Tibial nerve (tissue), 4 donors: ENCODE results near the gene GATAD2A.
"Not testable (repeated sequence)": the region's sequence is repeated elsewhere in the genome, so short reads cannot be mapped to it uniquely, and the experiment has no call there.

Source experiments
- CTCF ChIP-seq, 5 experiments: fragments of 200-600 bp in 3 of 5; fragments of 450-650 bp in 2 of 5; sonication (generic) in 3 of 5; IDR thresholded peaks; one replicate each; pipeline ENCODE4 v1.5.1; 2016 to 2019; ENCODE audit warnings: antibody characterized with exemption in 5 of 5, mild to moderate bottlenecking in 3 of 5, moderate library complexity in 2 of 5
- EP300 ChIP-seq, 2 donors: sonication (generic); formaldehyde crosslinking; IDR thresholded peaks; one replicate each; pipeline ENCODE4 v1.6.1; 2017; ENCODE audit warnings: antibody characterized with exemption in 2 of 2, mild to moderate bottlenecking in 1 of 2
- POLR2A ChIP-seq, 2 donors: fragments of 450-650 bp; IDR thresholded peaks; one replicate each; pipeline ENCODE4 v1.6.1; 2017; ENCODE audit warnings: antibody characterized with exemption in 2 of 2, mild to moderate bottlenecking in 2 of 2, moderate library complexity in 2 of 2

- TF ChIP-seq CTCF, POLR2A, EP300 (IDR thresholded peaks at IDR 0.05): not testable (repeated sequence)
Observed at GRCh38 chr19:19472106-19472505, 66.6 kb downstream of the GATAD2A start.
